DND-41 (cell line): Measurements from ENCODE around the gene KRT24.

Experiments used
- ATAC-seq: fragments of 200-7000 bp; cut with Tn5 transposase; 3 replicates; pipeline ENCODE4 v1.9.1; 2021; ENCODE audit warnings: low read depth; ENCODE audit not compliant: insufficient read depth
- DNase-seq: peaks from one replicate; pipeline ENCODE4 v3.0.0-alpha.2; 2020
- H2AFZ ChIP-seq: 2 replicates; pipeline ENCODE4 v1.6.0; 2012; ENCODE audit warnings: low read depth, low read length
- H3K27ac ChIP-seq: 2 replicates; pipeline ENCODE4 v1.5.1; 2012; ENCODE audit warnings: low read length, inconsistent platforms
- H3K27me3 ChIP-seq: fragments of 200-600 bp; sonication (generic); 2 replicates; pipeline ENCODE4 v1.6.0; 2012; ENCODE audit warnings: low read length, mild to moderate bottlenecking, inconsistent platforms; ENCODE audit not compliant: insufficient read depth, poor library complexity
- H3K36me3 ChIP-seq: 2 replicates; pipeline ENCODE4 v1.5.1; 2012; ENCODE audit warnings: low read length, inconsistent platforms; ENCODE audit not compliant: insufficient read depth
- H3K4me1 ChIP-seq: 2 replicates; pipeline ENCODE4 v1.5.1; 2012; ENCODE audit warnings: mild to moderate bottlenecking, low read length; ENCODE audit not compliant: insufficient read depth
- H3K4me2 ChIP-seq: 2 replicates; pipeline ENCODE4 v1.6.0; 2012; ENCODE audit warnings: mild to moderate bottlenecking, moderate library complexity, low read length, inconsistent platforms; ENCODE audit not compliant: insufficient read depth
- H3K4me3 ChIP-seq, 2 experiments: fragments of 200-600 bp in 1 of 2; shearing (Covaris generic) in 1 of 2; 2 replicates each; pipeline ENCODE4 v1.5.1; 2012 to 2016; ENCODE audit warnings: inconsistent platforms in 2 of 2, low read length in 2 of 2, mild to moderate bottlenecking in 2 of 2, low read depth in 1 of 2, moderate library complexity in 1 of 2
- H3K79me2 ChIP-seq: 2 replicates; pipeline ENCODE4 v1.6.0; 2012; ENCODE audit warnings: low read length, inconsistent platforms; ENCODE audit not compliant: insufficient read depth
- H3K9ac ChIP-seq: 2 replicates; pipeline ENCODE4 v1.6.0; 2012; ENCODE audit warnings: low read depth, mild to moderate bottlenecking, inconsistent platforms, low read length, moderate library complexity
- H3K9me3 ChIP-seq: 2 replicates; pipeline ENCODE4 v1.5.1; 2012; ENCODE audit warnings: low read length, moderate library complexity, mild to moderate bottlenecking, inconsistent platforms; ENCODE audit not compliant: insufficient read depth, severe bottlenecking
- H4K20me1 ChIP-seq: 2 replicates; pipeline ENCODE4 v1.6.0; 2012; ENCODE audit warnings: low read length; ENCODE audit not compliant: insufficient read depth
- EZH2 ChIP-seq: IDR thresholded peaks from 3 replicates; pipeline ENCODE4 v1.6.1; 2012; ENCODE audit warnings: borderline replicate concordance, low read depth, mild to moderate bottlenecking, moderate library complexity, low read length, inconsistent platforms; ENCODE audit not compliant: severe bottlenecking
- TF ChIP-seq, protein P1 (sequence below): IDR thresholded peaks from 2 replicates; pipeline ENCODE4 v1.5.1; 2012; ENCODE audit warnings: borderline replicate concordance, low read length, moderate library complexity, mild to moderate bottlenecking; ENCODE audit not compliant: poor library complexity, severe bottlenecking; ENCODE audit errors: extremely low read depth

KRT24 gene

GRCh38 chr17:40714473-40714872 lies 10.9 kb upstream of the KRT24 start:
- no peak overlapping the region for H3K4me2 ChIP-seq
- no peaks in the 10 kb centered on the region for H3K4me1 ChIP-seq
- H3K79me2 ChIP-seq, result no peaks in the 10 kb centered on the region
- H3K27me3 ChIP-seq, result peaks cover 7% of the 10 kb centered on the region
- no peak overlapping the region for H3K27ac ChIP-seq
- no peak overlapping the region for H3K9ac ChIP-seq
- no peaks in the 10 kb centered on the region for H4K20me1 ChIP-seq
- no peaks in the 10 kb centered on the region for H3K36me3 ChIP-seq
- H3K9me3 ChIP-seq, result no peaks in the 10 kb centered on the region
- ATAC-seq (no peak), DNase-seq (no peak)
- no peak for TF ChIP-seq EZH2
- TF ChIP-seq, protein P1, sequence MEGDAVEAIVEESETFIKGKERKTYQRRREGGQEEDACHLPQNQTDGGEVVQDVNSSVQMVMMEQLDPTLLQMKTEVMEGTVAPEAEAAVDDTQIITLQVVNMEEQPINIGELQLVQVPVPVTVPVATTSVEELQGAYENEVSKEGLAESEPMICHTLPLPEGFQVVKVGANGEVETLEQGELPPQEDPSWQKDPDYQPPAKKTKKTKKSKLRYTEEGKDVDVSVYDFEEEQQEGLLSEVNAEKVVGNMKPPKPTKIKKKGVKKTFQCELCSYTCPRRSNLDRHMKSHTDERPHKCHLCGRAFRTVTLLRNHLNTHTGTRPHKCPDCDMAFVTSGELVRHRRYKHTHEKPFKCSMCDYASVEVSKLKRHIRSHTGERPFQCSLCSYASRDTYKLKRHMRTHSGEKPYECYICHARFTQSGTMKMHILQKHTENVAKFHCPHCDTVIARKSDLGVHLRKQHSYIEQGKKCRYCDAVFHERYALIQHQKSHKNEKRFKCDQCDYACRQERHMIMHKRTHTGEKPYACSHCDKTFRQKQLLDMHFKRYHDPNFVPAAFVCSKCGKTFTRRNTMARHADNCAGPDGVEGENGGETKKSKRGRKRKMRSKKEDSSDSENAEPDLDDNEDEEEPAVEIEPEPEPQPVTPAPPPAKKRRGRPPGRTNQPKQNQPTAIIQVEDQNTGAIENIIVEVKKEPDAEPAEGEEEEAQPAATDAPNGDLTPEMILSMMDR, result no peak
- no peak overlapping the region for H3K4me3 ChIP-seq
- no peak overlapping the region for H2AFZ ChIP-seq

GRCh38 chr17:40707745-40708144 lies 4.2 kb upstream of the KRT24 start:
- H3K79me2 ChIP-seq, result no peaks in the 10 kb centered on the region
- no peak for TF ChIP-seq EZH2
- TF ChIP-seq, protein P1, result no peak
- H3K27ac ChIP-seq, result no peak overlapping the region
- no peak overlapping the region for H3K4me3 ChIP-seq
- H3K4me1 ChIP-seq, result no peaks in the 10 kb centered on the region
- H3K4me2 ChIP-seq, result no peak overlapping the region
- no peak overlapping the region for H2AFZ ChIP-seq
- peaks cover 13% of the 10 kb centered on the region for H3K27me3 ChIP-seq
- H3K9ac ChIP-seq, result no peak overlapping the region
- H3K36me3 ChIP-seq, result no peaks in the 10 kb centered on the region
- DNase-seq, result no peak
- no peaks in the 10 kb centered on the region for H3K9me3 ChIP-seq
- no peaks in the 10 kb centered on the region for H4K20me1 ChIP-seq
- no peak for ATAC-seq

DNA sequence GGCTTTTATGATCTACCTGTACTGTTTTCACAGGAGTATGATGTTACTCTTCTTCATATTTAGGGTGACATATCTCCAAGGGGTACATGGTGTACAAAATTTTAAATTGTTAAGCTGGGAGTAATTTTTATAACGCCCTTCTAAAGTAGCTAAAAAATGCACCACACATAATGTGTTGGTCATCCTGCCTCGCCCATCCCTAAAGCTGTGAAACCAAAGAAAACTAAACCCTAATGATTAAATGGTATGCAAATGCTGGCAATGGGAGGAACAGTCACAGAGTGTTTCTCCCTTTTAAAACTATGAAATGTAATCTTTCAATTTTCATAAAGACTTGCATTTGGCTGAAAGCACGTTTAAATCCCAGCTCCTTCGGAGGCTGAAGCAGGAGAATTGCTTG lies 2.0 kb upstream of the KRT24 start:
- Histone ChIP-seq H3K4me2 (no peak overlapping the region), H3K36me3 (no peaks in the 10 kb centered on the region), H3K27me3 (peaks cover 15% of the 10 kb centered on the region), H3K9ac (no peak overlapping the region), H3K79me2 (no peaks in the 10 kb centered on the region), H3K9me3 (no peaks in the 10 kb centered on the region), H3K4me1 (no peaks in the 10 kb centered on the region), H3K27ac (no peak overlapping the region), H2AFZ (no peak overlapping the region), H4K20me1 (no peaks in the 10 kb centered on the region), H3K4me3 (no peak overlapping the region)
- TF ChIP-seq, protein P1, result no peak
- no peak for TF ChIP-seq EZH2
- DNase-seq (no peak), ATAC-seq (no peak)

DNA sequence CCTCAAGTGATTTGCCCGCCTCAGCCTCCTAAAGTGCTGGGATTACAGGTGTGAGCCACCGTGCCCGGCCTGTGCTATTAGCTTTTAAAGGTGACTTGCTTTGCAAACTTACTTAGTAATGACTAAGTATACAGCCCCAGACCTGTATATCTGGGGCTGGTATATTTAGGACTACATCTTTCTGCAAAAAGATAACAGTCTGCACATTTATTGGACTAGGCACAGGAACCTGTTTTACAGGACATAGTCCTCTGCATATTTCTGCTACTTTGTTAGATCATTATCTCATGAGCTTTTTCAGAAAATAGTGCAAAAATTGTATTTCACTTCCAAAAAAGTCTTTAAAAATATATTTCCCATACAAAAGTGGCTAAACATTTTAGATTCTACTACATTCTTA lies 1.3 kb downstream of the KRT24 start:
- no peak overlapping the region for H3K4me2 ChIP-seq
- no peaks in the 10 kb centered on the region for H3K4me1 ChIP-seq
- no peaks in the 10 kb centered on the region for H3K36me3 ChIP-seq
- H3K9ac ChIP-seq, result no peak overlapping the region
- no peaks in the 10 kb centered on the region for H4K20me1 ChIP-seq
- DNase-seq, result no peak
- no peaks in the 10 kb centered on the region for H3K9me3 ChIP-seq
- H3K79me2 ChIP-seq, result no peaks in the 10 kb centered on the region
- no peak overlapping the region for H3K27ac ChIP-seq
- no peak for TF ChIP-seq EZH2
- TF ChIP-seq, protein P1, result no peak
- no peak overlapping the region for H2AFZ ChIP-seq
- H3K4me3 ChIP-seq, result no peak overlapping the region
- peaks cover 20% of the 10 kb centered on the region for H3K27me3 ChIP-seq
- no peak for ATAC-seq
